GM18502 (cell line): ENCODE results near the gene EZH1.
A peak's percentile ranks its signal among the peaks of the same experiment; 100 is the strongest.
"Not testable (repeated sequence)": the region's sequence is repeated elsewhere in the genome, so short reads cannot be mapped to it uniquely, and the experiment has no call there.

Experiments used
- ATAC-seq: cut with Tn5 transposase; IDR thresholded peaks from one replicate; pipeline ENCODE4 v1.9.1; 2021; ENCODE audit warnings: mild to moderate bottlenecking; ENCODE audit not compliant: unreplicated experiment, poor library complexity

EZH1 gene

DNA sequence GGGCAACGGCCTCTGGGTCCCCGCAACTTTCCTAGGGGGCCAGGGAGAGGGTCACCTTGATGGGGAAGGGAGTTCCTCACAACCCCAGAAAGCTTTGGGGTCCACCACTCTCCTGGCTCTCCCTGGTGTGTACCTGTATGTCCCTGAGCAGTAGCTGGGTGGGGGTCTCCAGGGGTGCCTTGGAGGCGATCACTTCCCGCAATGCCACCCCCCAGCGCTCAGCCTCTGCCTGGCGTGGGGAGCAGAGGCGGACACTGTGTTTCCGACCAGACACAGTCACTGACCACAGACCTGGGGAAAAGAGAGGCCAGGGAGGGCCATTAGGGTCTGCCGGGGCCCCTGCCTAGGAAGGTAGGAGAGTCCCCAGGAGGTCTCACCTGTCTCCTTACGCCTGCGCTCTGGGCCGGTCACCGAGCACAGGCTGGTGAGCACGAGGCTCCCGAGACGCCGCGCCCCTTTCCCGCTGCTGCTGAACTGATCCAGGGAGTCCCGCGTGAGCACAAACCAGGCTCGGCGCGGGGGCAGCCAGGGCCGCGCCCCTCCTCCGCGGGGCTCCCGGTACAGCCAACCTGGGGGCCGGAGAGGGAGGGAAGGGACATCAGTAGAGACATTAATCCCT is 71.5 kb downstream of the EZH1 start:
- ATAC-seq, result no peak

DNA sequence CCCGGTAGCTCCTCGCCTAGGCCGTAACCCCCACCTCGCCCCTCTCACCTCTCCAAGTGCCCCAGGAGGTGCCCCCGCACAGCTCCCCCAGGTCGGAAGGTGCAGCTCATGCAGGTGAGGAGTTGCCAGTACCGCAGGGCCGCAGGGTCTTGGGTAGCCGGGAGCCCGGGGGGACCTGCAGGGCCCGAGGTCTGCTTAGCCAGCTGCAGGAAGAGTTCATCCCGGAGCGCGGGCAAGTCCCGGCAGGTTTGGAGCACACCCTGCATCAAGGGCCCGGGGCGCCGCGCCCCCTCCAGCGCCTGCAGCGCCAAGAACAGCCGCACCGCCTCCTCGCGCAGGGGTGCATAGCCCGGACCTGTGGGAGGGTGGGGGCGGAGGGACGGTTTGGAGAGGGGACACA is 72.8 kb downstream of the EZH1 start:
- ATAC-seq, result no peak

DNA sequence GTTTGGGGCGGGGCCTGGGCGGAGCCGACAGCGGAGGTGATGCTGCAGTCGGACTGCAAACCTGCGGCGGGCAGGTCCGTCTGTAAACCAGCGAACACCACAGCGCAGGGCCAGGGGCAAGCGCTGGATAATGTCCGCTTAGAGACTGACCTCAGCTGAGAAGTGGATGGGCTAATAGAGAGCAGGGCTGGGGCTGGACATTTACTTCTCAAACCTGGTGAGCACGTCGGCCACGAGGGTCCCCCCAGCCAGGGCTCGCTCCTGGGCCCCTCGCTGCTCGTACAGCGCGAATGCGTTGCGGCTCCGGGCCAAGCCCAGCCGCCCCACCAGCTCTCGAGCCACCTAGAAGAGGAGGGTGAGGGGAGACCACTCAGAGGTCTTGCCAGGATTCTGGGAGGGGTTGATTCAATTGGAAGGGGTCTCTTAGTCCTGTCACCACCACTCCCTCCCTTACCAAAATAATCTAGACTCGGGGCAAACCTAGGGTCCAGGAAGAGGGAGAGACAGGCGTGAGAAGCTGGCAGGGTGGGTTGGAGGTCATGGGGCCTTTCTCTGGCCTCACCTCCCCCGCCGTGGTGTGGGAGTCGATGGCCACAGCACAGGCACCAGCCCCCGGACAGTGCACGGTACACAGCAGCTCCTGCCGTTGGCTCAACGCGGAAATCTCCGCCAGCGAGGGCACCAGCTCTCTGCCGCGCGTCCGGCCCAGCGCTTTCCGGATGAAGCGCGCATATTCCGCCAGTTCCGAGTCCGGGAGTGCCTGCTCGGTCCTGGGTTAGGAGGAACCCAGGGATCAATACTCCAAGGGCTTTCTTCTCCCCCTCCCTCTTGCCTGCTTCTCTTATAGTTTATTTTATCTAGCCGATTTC is 73.8 kb downstream of the EZH1 start:
- no peak for ATAC-seq

DNA sequence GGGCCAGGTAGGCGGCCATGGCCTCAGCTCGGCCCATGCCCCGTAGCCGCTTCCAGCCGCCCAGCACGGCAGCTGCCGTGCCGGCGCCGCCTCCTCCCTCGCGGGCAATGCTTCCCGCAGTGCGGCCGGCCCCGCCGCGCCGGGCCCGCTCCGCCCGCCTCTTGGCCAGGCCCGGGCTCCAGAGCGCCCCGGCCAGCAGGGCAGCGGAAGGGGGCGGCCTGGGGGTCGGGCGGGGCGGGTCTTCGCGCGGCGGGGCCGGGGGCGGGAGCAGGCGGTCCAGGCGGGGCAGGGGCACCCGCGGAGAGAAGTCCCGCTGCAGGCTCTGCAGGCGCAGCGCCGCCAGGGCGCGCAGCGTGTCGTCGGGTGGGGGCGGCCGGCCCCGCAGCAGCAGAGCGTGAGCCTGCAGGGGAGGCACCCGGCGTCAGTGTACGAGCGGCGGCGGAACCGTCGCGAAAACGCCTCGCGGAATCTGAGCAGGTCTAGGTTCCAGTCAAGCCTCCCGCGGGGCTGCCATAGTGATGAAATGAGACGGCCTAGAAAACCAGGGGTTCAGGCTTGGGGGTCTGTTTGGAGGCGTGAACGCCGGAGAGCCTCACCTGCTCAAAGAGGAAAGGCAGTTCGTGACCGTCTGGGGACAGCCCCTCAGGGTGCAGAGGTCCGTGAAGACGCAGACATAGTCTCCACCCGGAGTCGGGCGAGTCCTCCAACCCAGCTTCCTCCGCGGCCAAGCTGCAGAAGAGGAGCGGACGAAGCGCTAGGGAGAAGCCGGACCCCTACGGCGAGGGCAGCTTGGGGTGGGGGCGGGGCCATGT is 74.7 kb downstream of the EZH1 start:
- no peak for ATAC-seq

DNA sequence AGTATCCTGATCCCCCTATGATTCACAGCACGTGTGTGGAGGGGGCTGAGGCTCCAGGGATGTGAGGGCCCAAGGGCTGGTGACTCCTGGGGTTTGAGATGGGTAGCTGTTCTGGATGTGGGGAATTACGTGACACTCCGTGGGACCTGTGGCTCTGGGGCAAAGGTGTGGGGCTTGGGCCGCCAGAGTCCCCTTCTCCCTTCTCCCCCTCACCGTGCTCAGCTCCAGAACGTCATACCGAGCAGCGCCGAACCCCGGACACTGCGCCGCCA is 75.2 kb downstream of the EZH1 start:
- no peak for ATAC-seq

DNA sequence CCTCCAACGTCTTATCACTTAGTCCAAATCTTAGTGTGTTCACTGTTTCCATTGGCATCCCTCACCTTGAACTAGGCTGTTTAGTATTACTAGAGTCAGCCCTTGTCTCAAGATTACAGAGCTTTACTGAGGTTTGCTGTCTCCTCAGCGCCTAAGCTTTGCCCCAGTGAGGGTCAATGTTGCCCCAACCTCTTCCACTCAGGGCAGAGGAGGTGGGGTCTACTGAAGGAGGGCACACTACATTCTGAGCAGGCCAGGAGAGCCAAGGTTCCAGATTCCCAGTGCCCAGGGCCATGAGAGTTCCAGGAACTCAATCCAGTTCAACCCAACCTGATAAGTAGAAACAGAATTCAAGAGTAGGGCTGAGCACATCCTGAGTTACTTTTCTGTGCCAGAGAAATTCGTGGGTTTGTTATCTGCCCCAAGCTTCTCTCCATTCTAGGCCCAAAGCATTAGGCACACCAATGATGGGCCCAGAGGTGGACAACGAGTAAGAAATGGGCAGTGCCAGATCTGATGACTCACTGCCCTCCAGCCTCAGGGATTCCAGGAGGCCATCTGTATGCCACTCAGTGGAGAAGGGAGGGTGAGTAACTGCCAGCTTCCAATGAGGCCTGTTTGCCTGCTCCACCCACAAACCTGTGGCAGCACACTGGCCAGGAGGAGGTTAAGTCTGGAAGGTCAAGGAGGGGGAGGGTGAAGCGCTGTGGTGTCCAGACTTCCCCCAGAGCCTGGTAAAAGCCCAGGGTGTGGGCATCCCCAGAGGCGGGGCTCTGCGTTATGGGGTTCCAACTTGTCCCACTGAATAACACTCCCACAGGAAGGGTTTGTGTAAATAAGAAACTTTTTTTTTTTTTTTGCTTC is 77.5 kb downstream of the EZH1 start:
- no peak for ATAC-seq

DNA sequence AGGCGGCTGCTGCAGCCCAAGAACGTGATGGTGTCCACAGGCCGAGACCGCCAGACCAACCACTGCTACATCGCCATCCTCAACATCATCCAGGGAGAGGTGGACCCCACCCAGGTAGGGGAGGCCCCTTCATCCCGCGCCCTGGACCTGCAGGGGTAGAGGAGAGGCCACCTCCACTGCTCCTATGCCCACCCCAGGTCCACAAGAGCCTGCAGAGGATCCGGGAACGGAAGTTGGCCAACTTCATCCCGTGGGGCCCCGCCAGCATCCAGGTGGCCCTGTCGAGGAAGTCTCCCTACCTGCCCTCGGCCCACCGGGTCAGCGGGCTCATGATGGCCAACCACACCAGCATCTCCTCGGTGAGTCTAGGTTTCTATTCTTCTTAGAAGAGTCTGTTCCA is 78.7 kb downstream of the EZH1 start:
- ATAC-seq, result not testable (repeated sequence)

DNA sequence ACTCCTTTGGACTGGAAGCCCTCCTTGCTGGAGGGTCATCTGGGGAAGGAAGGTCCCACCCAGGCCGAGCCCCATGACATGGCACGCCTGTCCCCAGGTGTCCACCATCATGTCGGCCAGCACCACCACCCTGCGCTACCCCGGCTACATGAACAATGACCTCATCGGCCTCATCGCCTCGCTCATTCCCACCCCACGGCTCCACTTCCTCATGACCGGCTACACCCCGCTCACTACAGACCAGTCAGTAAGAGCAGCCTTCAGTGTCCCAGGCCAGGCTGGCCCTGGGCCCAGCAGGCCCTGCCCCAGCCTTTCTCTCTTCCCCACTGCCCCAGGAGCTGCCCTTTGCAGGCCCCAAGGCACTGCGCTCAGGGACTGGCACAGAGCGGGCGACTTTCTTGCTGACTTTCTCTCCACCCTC is 79.2 kb downstream of the EZH1 start:
- no peak for ATAC-seq

DNA sequence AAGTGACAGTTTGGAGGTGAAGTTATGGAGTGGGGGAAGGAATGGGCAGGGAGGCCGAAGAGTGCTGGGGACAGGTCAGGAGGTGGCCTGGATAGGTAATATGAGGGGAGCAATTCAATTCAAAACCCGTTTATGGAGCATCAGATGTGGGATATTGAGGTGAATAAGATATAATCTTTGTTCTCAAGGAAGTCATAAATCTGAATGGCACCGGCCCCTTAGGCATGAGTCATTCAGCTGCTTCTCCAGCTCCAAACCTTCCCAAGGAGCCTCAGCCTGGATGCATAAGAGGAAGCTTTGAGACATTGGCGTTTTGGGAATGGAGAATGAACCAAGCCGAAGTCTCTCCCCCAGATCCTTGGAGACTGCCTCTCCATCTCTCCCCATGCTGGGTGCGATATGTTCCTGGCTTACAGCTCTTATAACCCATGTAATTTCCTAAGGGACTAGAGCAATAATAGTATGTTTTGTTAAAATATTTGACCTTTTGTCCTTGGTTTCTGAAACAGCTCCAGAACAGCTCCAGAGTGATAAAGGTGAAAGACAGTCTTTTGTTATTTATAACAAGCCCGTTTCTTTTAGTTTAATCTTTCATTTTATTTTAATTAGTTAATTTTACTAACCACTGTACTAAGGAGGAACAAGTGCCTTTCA is 84.0 kb downstream of the EZH1 start:
- no peak for ATAC-seq

DNA sequence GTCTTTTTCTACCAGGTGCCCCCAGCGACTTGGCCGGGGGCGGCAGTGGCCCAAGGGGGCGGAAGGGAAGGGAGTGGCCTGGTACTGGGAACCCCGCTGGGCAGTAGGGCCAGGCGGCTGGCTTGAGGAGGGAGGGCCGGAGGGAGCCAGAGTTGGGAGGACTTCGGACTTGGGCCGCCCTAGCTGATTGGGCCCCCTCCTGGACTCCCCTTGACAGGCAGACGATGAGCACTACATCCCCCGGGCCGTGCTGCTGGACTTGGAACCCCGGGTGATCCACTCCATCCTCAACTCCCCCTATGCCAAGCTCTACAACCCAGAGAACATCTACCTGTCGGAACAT is 84.9 kb downstream of the EZH1 start:
- ATAC-seq, result not testable (repeated sequence)

DNA sequence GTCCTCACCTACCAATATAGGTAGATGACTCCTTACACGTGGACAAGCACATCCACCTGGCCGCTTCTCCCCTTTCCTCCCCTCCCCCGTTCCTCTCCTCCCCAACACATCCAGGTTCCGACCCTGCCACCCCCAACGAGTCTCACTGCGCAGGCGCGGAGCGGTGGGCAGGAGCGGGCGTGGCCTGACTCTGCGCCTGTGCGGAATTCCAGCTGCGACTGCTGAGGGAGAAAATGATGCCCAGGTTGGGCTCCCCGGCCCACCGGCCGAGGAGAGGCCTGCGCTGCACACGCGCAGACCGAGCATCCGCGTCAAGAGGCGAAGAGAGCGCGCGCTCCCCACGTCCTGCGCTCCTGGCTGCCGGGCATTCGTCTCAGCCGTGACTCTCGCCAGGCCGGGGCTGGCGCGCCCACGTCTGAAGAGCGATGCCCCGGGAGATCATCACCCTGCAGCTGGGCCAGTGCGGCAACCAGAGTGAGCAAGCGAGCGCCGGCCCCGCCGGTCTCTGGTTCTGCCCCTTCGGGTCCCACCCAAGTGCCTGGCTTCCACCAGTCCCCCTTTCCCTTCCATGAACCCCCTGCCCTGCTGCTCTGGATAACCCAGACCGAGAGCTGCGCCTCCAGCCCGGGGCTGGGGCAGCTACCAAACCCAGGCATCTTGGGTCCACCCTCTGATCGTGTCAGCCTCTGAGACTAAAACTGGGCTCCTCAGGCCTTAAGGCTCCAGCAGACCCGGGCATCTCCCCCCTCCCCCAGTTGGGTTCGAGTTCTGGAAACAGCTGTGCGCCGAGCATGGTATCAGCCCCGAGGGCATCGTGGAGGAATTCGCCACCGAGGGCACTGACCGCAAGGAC is 85.5 kb downstream of the EZH1 start, which contains the start of gene TUBG2:
TSS of gene TUBG2 (plus strand) at position 206 of the 853 bp plus-strand sequence. CDS start at position 426, 220 bp downstream.
- ATAC-seq, result peak; percentile 52

DNA sequence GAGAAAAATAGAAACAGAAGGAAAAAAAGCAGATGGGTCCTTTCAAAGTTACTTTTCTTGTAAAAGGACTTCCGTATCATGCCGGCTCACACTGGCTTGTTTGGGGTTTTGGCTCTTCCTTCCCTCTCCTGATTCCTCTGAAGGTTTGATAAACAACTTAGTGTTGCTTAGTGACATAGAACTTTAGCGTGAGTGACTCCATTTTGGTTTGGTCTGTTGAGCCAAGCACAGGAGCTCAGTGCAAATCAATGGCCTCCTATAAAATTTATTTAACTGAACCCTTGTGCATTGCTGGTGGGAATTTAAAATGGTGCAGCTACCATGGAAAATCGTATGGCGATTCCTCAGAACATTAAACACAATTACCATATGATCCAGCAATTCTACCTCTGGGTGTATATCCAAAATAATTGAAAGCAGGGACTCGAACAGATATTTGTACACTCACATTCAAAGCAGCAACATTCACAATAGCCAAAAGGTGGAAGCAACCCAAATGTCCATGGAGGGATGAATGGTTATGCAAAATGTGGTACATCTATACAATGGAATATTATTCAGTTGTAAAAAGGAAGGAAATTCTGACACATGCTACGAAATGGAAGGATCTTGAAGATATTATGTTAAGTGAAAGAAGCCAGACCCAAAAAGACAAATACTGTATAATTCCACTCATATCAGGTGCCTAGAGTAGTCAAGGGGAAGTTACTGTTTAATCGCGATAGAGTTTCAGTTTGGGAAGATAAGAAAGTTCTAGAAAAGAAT is 86.8 kb downstream of the EZH1 start:
- ATAC-seq, result no peak

DNA sequence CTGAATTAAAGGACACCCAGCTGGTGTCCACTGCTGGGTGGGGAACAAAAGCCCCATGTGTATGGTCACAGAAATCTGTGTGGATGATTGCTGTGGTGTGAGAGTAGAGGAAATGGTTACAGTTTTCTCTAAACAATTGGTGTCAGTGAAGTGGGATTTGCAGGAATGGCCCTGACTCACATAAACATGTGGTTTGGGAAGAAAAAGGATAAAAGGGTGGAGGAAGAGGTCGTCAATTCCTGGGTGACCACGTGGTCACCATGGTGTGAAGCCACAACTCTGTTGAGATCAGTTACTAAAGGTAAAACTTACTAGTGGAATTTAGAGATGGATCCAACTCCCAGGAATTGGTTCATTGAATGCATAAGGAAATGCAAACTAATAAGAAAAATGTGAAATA is 89.3 kb downstream of the EZH1 start:
- ATAC-seq, result no peak

DNA sequence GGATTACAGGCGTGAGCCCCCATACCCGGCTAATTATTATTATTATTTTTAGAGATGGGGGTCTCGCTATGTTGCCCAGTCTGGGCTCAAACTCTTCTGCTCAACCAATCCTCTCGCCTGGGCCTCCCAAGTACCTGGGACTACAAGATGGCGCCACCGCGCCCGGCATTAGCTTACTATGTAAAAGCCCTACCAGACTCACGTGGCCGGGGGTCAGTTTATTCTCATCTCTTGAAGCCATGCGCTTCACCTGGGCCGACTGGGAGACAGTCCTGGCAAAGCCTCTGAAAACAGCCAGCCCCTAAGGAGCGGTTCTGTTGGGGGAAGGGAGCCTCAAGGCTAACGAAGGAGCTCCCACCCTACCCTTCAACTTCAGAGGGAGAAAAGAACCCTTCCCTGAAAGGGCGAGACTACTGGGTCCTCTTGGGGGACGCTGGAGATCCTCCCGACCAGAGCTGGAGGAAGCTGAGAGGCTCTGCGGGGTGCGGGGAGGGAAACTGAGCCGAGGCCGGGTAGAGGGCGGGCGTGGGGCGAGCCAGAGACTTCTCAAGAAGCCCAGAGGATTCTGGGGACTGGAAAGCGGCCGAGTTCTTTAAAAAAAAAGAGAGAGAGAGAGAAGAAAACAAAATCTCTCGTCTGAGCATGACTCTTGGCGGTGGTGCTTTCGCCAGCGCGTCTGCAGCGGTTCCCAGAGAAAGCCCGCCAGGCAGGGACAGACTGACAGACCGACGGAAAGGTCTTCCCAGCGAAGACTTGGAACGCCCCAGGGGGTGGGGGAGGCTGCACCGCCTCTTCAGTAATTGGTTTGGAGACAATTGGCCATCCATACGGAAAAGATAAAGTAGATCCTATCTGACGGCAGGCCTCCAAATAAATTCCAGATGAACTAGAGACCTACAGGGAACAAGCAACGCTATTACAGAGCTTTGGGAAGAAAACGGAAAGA is 91.4 kb downstream of the EZH1 start:
- no peak for ATAC-seq

DNA sequence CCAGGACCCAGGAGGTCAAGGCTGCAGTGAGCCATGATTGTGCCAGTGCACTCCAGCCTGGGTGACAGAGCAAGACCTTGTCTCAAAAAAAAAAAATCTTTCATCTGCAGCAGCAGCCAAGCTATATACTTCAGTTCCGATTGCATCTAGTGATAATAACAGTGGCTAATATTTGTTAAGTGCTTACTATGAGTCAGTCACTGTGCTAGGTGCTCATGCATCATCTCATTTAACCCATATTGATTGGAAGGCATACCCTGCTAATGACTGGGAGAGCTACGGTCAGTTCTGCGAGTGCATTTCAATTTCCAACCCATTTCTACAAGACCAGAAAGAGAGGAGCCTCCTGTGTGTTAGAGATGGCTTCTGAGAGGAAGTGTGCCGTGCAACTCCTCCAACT is 93.4 kb downstream of the EZH1 start:
- ATAC-seq, result no peak
